ENCODE data around the gene CSGALNACT2. TPM values are rescaled to one million over a fixed set of nuclear protein-coding genes. Genes with fewer than 3 reads are reported as not detected.
A peak's percentile ranks its signal among the peaks of the same experiment; 100 is the strongest.

The CSGALNACT2 gene
- total and polyA plus RNA-seq, 3 experiments from 2014 or later: 21.0 to 23.7 (median 21.7) TPM

DNA sequence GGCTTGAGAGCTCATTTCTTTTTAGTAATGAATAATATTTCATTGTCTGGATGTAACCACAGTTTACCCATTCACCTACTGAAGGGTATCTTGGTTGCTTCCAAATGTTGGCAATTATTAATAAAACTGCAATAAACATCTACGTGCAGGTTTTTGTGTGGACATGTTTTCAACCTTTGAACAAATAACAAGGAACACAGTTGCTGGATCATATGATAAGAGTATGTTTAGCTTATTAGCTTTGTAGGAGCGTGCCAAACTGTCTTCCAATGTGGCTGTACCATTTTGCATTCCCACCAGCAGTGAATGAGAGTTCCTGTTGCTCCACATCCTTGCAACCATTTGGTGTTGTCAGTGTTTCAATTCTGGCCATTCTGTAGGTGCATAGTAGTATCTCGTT is 49.0 kb downstream of the CSGALNACT2 start:
- Mint-ChIP-seq H3K36me3 (peaks cover 8 to 57% (median 18%) of the 10 kb centered on the region in 3 donors), H3K4me3 (no peak overlapping the region), H3K27me3 (peaks cover 0 to 1% of the 10 kb centered on the region in 2 donors), H3K27ac (peak overlapping the region in 1 of 8 donors; percentile 69), H3K4me1 (peaks cover 0 to 3% (median 0%) of the 10 kb centered on the region in 3 donors), H3K9me3 (no peaks in the 10 kb centered on the region)
- ChIA-PET POLR2A (no interaction called here), CTCF (no interaction called here)
- no peaks in the 10 kb centered on the region for H3K4me1 ChIP-seq (ENCODE audit: insufficient read depth, low read length)
- H3K36me3 ChIP-seq (ENCODE audit: insufficient read depth, low read length): peaks cover 17% of the 10 kb centered on the region
- no peak overlapping the region for H3K27ac ChIP-seq (ENCODE audit: low read depth, low read length)
- DNase-seq: no peak
- H3K27me3 ChIP-seq (ENCODE audit: insufficient read depth, low read length, poor library complexity, severe bottlenecking): no peaks in the 10 kb centered on the region
- no peaks in the 10 kb centered on the region for H3K9me3 ChIP-seq (ENCODE audit: low read length)
- no peak overlapping the region for H3K4me3 ChIP-seq (ENCODE audit: low read length)

DNA sequence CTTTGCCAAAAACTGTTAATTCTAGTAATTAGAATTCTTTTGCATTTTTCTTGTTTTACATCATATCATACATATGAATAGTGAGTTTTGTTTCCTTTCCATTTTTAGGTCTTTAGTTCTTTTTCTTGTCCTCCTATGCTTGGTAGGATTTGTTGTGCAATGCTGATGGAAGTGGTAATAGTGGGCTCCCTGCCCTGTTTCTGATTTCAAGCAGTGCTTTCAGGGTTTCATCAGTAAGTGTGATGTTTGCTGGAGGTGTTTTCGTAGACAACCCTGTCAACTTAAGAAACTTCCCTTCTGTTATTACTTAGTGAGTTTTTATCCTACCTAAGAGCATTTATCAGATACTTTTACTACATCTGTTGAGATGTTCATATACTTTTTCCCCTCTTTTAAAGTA is 50.5 kb downstream of the CSGALNACT2 start:
- CTCF ChIA-PET: interaction anchor here (1.1 to 1.4 kb wide), 2 partner anchors 12 to 13 kb away, joined by 3 to 4 read pairs; no protein-coding TSS in a partner anchor
- no peaks in the 10 kb centered on the region for H3K9me3 Mint-ChIP-seq

GRCh38 chr10:43190289-43190688 is 52.0 kb downstream of the CSGALNACT2 start:
- ChIA-PET POLR2A (no interaction called here), CTCF (no interaction called here)
- peaks cover 0 to 1% of the 10 kb centered on the region in 2 donors for H3K27me3 Mint-ChIP-seq
- Histone ChIP-seq H3K36me3 (ENCODE audit: insufficient read depth, low read length) (peaks cover 4% of the 10 kb centered on the region), H3K4me1 (ENCODE audit: insufficient read depth, low read length) (no peaks in the 10 kb centered on the region), H3K27me3 (ENCODE audit: insufficient read depth, low read length, poor library complexity, severe bottlenecking) (no peaks in the 10 kb centered on the region), H3K27ac (ENCODE audit: low read depth, low read length) (no peak overlapping the region), H3K9me3 (ENCODE audit: low read length) (no peaks in the 10 kb centered on the region), H3K4me3 (ENCODE audit: low read length) (no peak overlapping the region)
- no peak overlapping the region for H3K4me3 Mint-ChIP-seq
- peaks cover 0 to 3% (median 0%) of the 10 kb centered on the region in 3 donors for H3K4me1 Mint-ChIP-seq
- H3K27ac Mint-ChIP-seq: peak overlapping the region in 2 of 8 donors; percentile 18 to 57
- DNase-seq: no peak
- H3K36me3 Mint-ChIP-seq: peaks cover 5 to 41% (median 7%) of the 10 kb centered on the region in 3 donors
- no peaks in the 10 kb centered on the region for H3K9me3 Mint-ChIP-seq

More for the DNA sequence above, 50.5 kb downstream of the CSGALNACT2 start:
- DNase-seq: no peak
- H3K4me1 Mint-ChIP-seq: peaks cover 0 to 3% (median 0%) of the 10 kb centered on the region in 3 donors
- Histone ChIP-seq H3K9me3 (ENCODE audit: low read length) (no peaks in the 10 kb centered on the region), H3K4me1 (ENCODE audit: insufficient read depth, low read length) (no peaks in the 10 kb centered on the region), H3K27me3 (ENCODE audit: insufficient read depth, low read length, poor library complexity, severe bottlenecking) (no peaks in the 10 kb centered on the region), H3K27ac (ENCODE audit: low read depth, low read length) (no peak overlapping the region), H3K36me3 (ENCODE audit: insufficient read depth, low read length) (peaks cover 7% of the 10 kb centered on the region), H3K4me3 (ENCODE audit: low read length) (no peak overlapping the region)
- POLR2A ChIA-PET: no interaction called here
- peaks cover 0 to 1% of the 10 kb centered on the region in 2 donors for H3K27me3 Mint-ChIP-seq
- H3K27ac Mint-ChIP-seq: peak overlapping the region in 3 of 8 donors; percentile 7 to 37 (median 36)
- H3K36me3 Mint-ChIP-seq: peaks cover 6 to 42% (median 9%) of the 10 kb centered on the region in 3 donors
- H3K4me3 Mint-ChIP-seq: no peak overlapping the region

GRCh38 chr10:43190775-43191174 is 52.5 kb downstream of the CSGALNACT2 start:
- no peak overlapping the region for H3K27ac ChIP-seq (ENCODE audit: low read depth, low read length)
- H3K4me1 ChIP-seq (ENCODE audit: insufficient read depth, low read length): no peaks in the 10 kb centered on the region
- peaks cover 5 to 41% (median 7%) of the 10 kb centered on the region in 3 donors for H3K36me3 Mint-ChIP-seq
- no peaks in the 10 kb centered on the region for H3K9me3 Mint-ChIP-seq
- no peaks in the 10 kb centered on the region for H3K9me3 ChIP-seq (ENCODE audit: low read length)
- peaks cover 0 to 1% of the 10 kb centered on the region in 2 donors for H3K27me3 Mint-ChIP-seq
- H3K27ac Mint-ChIP-seq: peak overlapping the region in 3 of 8 donors; percentile 1 to 45 (median 9)
- no peaks in the 10 kb centered on the region for H3K27me3 ChIP-seq (ENCODE audit: insufficient read depth, low read length, poor library complexity, severe bottlenecking)
- no peak overlapping the region for H3K4me3 Mint-ChIP-seq
- no peak overlapping the region for H3K4me3 ChIP-seq (ENCODE audit: low read length)
- peaks cover 4% of the 10 kb centered on the region for H3K36me3 ChIP-seq (ENCODE audit: insufficient read depth, low read length)
- ChIA-PET CTCF (interaction anchor here (1.5 kb wide), 1 partner anchor 14 kb away, joined by 6 read pairs; no protein-coding TSS in a partner anchor), POLR2A (no interaction called here)
- DNase-seq: no peak
- peaks cover 0 to 3% (median 0%) of the 10 kb centered on the region in 3 donors for H3K4me1 Mint-ChIP-seq

- DNase-seq: no peak
- no peak overlapping the region for H3K27ac ChIP-seq (ENCODE audit: low read depth, low read length)
- no peak overlapping the region for H3K4me3 ChIP-seq (ENCODE audit: low read length)
- Mint-ChIP-seq H3K36me3 (peaks cover 0 to 41% (median 0%) of the 10 kb centered on the region in 3 donors), H3K9me3 (no peaks in the 10 kb centered on the region), H3K4me1 (peaks cover 0 to 3% (median 0%) of the 10 kb centered on the region in 3 donors), H3K4me3 (no peak overlapping the region), H3K27me3 (peaks cover 0 to 1% of the 10 kb centered on the region in 2 donors), H3K27ac (peak overlapping the region in 6 of 8 donors; percentile 19 to 86 (median 71))
- ChIA-PET POLR2A (no interaction called here), CTCF (interaction anchor here (1.3 to 2.4 kb wide), 2 partner anchors 9 to 12 kb away, joined by 7 to 11 read pairs; no protein-coding TSS in a partner anchor)
- no peaks in the 10 kb centered on the region for H3K36me3 ChIP-seq (ENCODE audit: insufficient read depth, low read length)
- H3K9me3 ChIP-seq (ENCODE audit: low read length): no peaks in the 10 kb centered on the region
- no peaks in the 10 kb centered on the region for H3K4me1 ChIP-seq (ENCODE audit: insufficient read depth, low read length)
- no peaks in the 10 kb centered on the region for H3K27me3 ChIP-seq (ENCODE audit: insufficient read depth, low read length, poor library complexity, severe bottlenecking)
Observed at GRCh38 chr10:43192884-43193283, 54.6 kb downstream of the CSGALNACT2 start.

- CTCF ChIA-PET: interaction anchor here (1.3 to 2.4 kb wide), 2 partner anchors 8 to 11 kb away, joined by 7 to 11 read pairs; no protein-coding TSS in a partner anchor
- H3K36me3 ChIP-seq (ENCODE audit: insufficient read depth, low read length): no peaks in the 10 kb centered on the region
- H3K4me3 ChIP-seq (ENCODE audit: low read length): no peak overlapping the region
- Mint-ChIP-seq H3K4me3 (no peak overlapping the region), H3K4me1 (peaks cover 0 to 3% (median 0%) of the 10 kb centered on the region in 3 donors), H3K27ac (peak overlapping the region in 4 of 8 donors; percentile 17 to 75 (median 58)), H3K36me3 (peaks cover 0 to 41% (median 1%) of the 10 kb centered on the region in 3 donors), H3K9me3 (no peaks in the 10 kb centered on the region), H3K27me3 (peaks cover 0 to 1% of the 10 kb centered on the region in 2 donors)
- no peak for DNase-seq
- H3K27me3 ChIP-seq (ENCODE audit: insufficient read depth, low read length, poor library complexity, severe bottlenecking): no peaks in the 10 kb centered on the region
- H3K9me3 ChIP-seq (ENCODE audit: low read length): no peaks in the 10 kb centered on the region
- POLR2A ChIA-PET: no interaction called here
- no peaks in the 10 kb centered on the region for H3K4me1 ChIP-seq (ENCODE audit: insufficient read depth, low read length)
- no peak overlapping the region for H3K27ac ChIP-seq (ENCODE audit: low read depth, low read length)
Observed at GRCh38 chr10:43193496-43194080, 55.3 kb downstream of the CSGALNACT2 start.

GRCh38 chr10:43194266-43194665 is 56.0 kb downstream of the CSGALNACT2 start:
- DNase-seq: no peak
- H3K36me3 Mint-ChIP-seq: peaks cover 0 to 39% (median 1%) of the 10 kb centered on the region in 3 donors
- Histone ChIP-seq H3K27ac (ENCODE audit: low read depth, low read length) (no peak overlapping the region), H3K4me3 (ENCODE audit: low read length) (no peak overlapping the region), H3K4me1 (ENCODE audit: insufficient read depth, low read length) (no peaks in the 10 kb centered on the region), H3K27me3 (ENCODE audit: insufficient read depth, low read length, poor library complexity, severe bottlenecking) (no peaks in the 10 kb centered on the region), H3K36me3 (ENCODE audit: insufficient read depth, low read length) (no peaks in the 10 kb centered on the region), H3K9me3 (ENCODE audit: low read length) (no peaks in the 10 kb centered on the region)
- H3K4me3 Mint-ChIP-seq: no peak overlapping the region
- ChIA-PET POLR2A (no interaction called here), CTCF (interaction anchor here (2.4 kb wide), 1 partner anchor 10 kb away, joined by 11 read pairs; no protein-coding TSS in a partner anchor)
- no peaks in the 10 kb centered on the region for H3K9me3 Mint-ChIP-seq
- H3K4me1 Mint-ChIP-seq: peaks cover 0 to 3% (median 0%) of the 10 kb centered on the region in 3 donors
- peak overlapping the region in 3 of 8 donors; percentile 51 to 71 (median 58) for H3K27ac Mint-ChIP-seq
- peaks cover 0 to 1% of the 10 kb centered on the region in 2 donors for H3K27me3 Mint-ChIP-seq

GRCh38 chr10:43194859-43195258 is 56.6 kb downstream of the CSGALNACT2 start:
- DNase-seq: no peak
- Histone ChIP-seq H3K9me3 (ENCODE audit: low read length) (no peaks in the 10 kb centered on the region), H3K27me3 (ENCODE audit: insufficient read depth, low read length, poor library complexity, severe bottlenecking) (no peaks in the 10 kb centered on the region), H3K4me3 (ENCODE audit: low read length) (no peak overlapping the region), H3K27ac (ENCODE audit: low read depth, low read length) (no peak overlapping the region), H3K36me3 (ENCODE audit: insufficient read depth, low read length) (no peaks in the 10 kb centered on the region), H3K4me1 (ENCODE audit: insufficient read depth, low read length) (no peaks in the 10 kb centered on the region)
- Mint-ChIP-seq H3K36me3 (peaks cover 0 to 45% (median 1%) of the 10 kb centered on the region in 3 donors), H3K9me3 (no peaks in the 10 kb centered on the region), H3K27me3 (peaks cover 0 to 1% of the 10 kb centered on the region in 2 donors), H3K4me1 (peaks cover 0 to 3% (median 0%) of the 10 kb centered on the region in 3 donors), H3K27ac (no peak overlapping the region), H3K4me3 (no peak overlapping the region)
- CTCF ChIA-PET: interaction anchor here (2.4 kb wide), 1 partner anchor 10 kb away, joined by 11 read pairs; no protein-coding TSS in a partner anchor
- POLR2A ChIA-PET: no interaction called here

All from CD8-positive, alpha-beta memory T cell (primary cell).